Lower leg skin (tissue), 3 donors: ENCODE measurements around the gene DOCK10.

Source experiments
- CTCF ChIP-seq, 3 donors: fragments of 450-650 bp; IDR thresholded peaks; one replicate each; pipeline ENCODE4 v1.5.1; 2016; ENCODE audit warnings: antibody characterized with exemption in 3 of 3, mild to moderate bottlenecking in 3 of 3, moderate library complexity in 2 of 3
- POLR2A ChIP-seq, 2 donors: fragments of 450-650 bp; IDR thresholded peaks; one replicate each; pipeline ENCODE4 v1.6.1; 2016 to 2017; ENCODE audit warnings: antibody characterized with exemption in 2 of 2, mild to moderate bottlenecking in 1 of 2, moderate library complexity in 1 of 2

- TF ChIP-seq CTCF (IDR thresholded peaks at IDR 0.05): no peak
- TF ChIP-seq POLR2A (IDR thresholded peaks at IDR 0.05): no peak
These were observed 13.4 kb upstream of the DOCK10 start for GRCh38 chr2:225055714-225056113.
